Daoy (cell line): ENCODE measurements around the gene KRT77. TPM values are rescaled to one million over a fixed set of nuclear protein-coding genes. Genes with fewer than 3 reads are reported as not detected.
"Not testable (repeated sequence)": the region's sequence is repeated elsewhere in the genome, so short reads cannot be mapped to it uniquely, and the experiment has no call there.

Experiments
- DNase-seq: peaks from one replicate; pipeline ENCODE4 v3.0.0-alpha.2; 2015; ENCODE audit warnings: low read depth
- total RNA-seq: library from RNA; depleted of rRNA; stranded (reverse); fragments of >200 nt; shearing (Covaris generic); gene quantifications from 2 replicates; pipeline ENCODE4 v1.2.3, GENCODE V29; 2014; rRNA removed

KRT77 gene
- total RNA-seq = not detected in 2 replicates

GRCh38 chr12:52703424-52703823, at the start of gene KRT77:
KRT77 (minus strand) TSS chr12:52703524; CDS start chr12:52703434, 90 bp downstream.
- no peak for DNase-seq

GRCh38 chr12:52752516-52752915, 49.2 kb upstream of the KRT77 start:
- no peak for DNase-seq

GRCh38 chr12:52751795-52752194, 48.5 kb upstream of the KRT77 start:
- no peak for DNase-seq

- DNase-seq = not testable (repeated sequence)
Measured at GRCh38 chr12:52750532-52750931, 47.2 kb upstream of the KRT77 start.

GRCh38 chr12:52749827-52750226, 46.5 kb upstream of the KRT77 start:
- DNase-seq = no peak

- DNase-seq = no peak
Measured at GRCh38 chr12:52748578-52748977, 45.3 kb upstream of the KRT77 start.

GRCh38 chr12:52745554-52745953, 42.2 kb upstream of the KRT77 start:
- no peak for DNase-seq

GRCh38 chr12:52744493-52745156, 41.3 kb upstream of the KRT77 start:
- DNase-seq = no peak

GRCh38 chr12:52742822-52743457, 39.6 kb upstream of the KRT77 start:
- no peak for DNase-seq

- no peak for DNase-seq
Measured at GRCh38 chr12:52742196-52742580, 38.9 kb upstream of the KRT77 start.

- peak; percentile 71 for DNase-seq
Measured at GRCh38 chr12:52741375-52742195, 38.3 kb upstream of the KRT77 start.

- no peak for DNase-seq
Measured at GRCh38 chr12:52740584-52740983, 37.3 kb upstream of the KRT77 start.

- no peak for DNase-seq
Measured at GRCh38 chr12:52739963-52740362, 36.6 kb upstream of the KRT77 start.

- DNase-seq = no peak
Measured at GRCh38 chr12:52735816-52736632, 32.7 kb upstream of the KRT77 start.

- no peak for DNase-seq
Measured at GRCh38 chr12:52735106-52735505, 31.8 kb upstream of the KRT77 start.

- no peak for DNase-seq
Measured at GRCh38 chr12:52730793-52731192, 27.5 kb upstream of the KRT77 start.

- no peak for DNase-seq
Measured at GRCh38 chr12:52730383-52730782, 27.1 kb upstream of the KRT77 start.

- DNase-seq = no peak
Measured at GRCh38 chr12:52729147-52729546, 25.8 kb upstream of the KRT77 start.

- DNase-seq = no peak
Measured at GRCh38 chr12:52728374-52728773, 25.1 kb upstream of the KRT77 start.

- no peak for DNase-seq
Measured at GRCh38 chr12:52727037-52727436, 23.7 kb upstream of the KRT77 start.

- DNase-seq = no peak
Measured at GRCh38 chr12:52726451-52726850, 23.1 kb upstream of the KRT77 start.

GRCh38 chr12:52724384-52724783, 21.1 kb upstream of the KRT77 start:
- no peak for DNase-seq
